HG03280 (cell line): ENCODE data around the gene ACTN1.

Experiments
- ATAC-seq: cut with Tn5 transposase; IDR thresholded peaks from one replicate; pipeline ENCODE4 v1.9.1; 2021; ENCODE audit warnings: mild to moderate bottlenecking, moderate library complexity; ENCODE audit not compliant: unreplicated experiment

The ACTN1 gene

DNA sequence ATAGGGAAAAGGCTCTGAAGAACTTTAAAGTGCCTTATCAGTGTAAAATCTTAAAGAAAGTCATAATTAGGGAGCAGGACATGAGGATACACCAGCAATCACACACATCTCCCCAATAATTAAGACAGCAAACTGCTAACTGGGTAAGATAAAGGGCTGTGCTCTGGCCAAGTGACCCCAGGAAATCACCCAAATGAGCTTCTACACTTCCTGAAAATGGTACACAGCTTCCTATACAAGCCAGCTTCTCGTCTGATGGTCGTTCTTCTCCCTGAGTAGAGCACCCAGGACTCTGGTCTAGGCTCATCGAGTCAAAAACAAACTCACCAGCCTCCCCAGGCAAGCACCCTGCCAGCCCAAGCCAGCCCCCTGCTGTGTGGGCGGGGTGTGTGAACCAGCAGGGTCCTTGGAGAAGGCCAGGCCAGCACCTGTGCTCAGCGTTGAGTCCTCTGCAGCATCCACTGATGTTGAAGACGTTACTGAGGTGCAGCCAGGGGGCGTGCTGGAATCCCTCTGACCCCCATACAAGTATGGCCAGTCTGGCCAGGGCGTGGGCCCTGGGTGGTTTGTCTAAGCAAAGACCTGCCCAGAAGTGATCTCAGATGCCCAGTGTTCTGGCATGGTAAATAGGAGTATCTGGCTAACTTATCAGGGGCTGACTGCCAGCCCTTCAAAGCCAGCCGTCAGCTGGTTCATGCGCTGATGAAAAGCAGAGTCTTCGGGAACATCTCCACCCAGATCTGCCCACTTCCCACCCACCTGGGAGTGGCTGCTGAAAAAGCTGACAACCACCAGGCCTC lies 41.4 kb downstream of the ACTN1 start:
- no peak for ATAC-seq

DNA sequence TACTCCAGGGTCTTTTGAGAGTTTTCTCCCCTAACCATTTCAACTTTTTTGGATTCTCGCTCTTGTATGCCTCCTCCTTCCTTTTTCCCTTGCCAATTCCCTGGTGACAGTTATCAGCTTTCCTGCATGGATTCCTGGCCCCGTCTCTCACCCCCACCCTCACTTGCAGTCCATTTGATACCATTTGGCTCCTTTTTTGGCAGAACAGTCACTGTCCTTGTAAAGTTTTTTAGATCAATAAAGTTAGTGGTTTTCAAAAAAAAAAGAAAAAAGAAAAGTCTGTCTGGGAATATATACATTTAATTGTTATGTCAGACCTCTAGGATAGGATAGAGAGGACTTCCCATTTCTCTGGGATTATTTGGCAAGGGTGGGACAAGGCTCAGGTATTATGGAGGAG lies 42.1 kb downstream of the ACTN1 start:
- ATAC-seq = no peak

GRCh38 chr14:68936476-68936875 lies 42.6 kb downstream of the ACTN1 start:
- ATAC-seq = no peak

DNA sequence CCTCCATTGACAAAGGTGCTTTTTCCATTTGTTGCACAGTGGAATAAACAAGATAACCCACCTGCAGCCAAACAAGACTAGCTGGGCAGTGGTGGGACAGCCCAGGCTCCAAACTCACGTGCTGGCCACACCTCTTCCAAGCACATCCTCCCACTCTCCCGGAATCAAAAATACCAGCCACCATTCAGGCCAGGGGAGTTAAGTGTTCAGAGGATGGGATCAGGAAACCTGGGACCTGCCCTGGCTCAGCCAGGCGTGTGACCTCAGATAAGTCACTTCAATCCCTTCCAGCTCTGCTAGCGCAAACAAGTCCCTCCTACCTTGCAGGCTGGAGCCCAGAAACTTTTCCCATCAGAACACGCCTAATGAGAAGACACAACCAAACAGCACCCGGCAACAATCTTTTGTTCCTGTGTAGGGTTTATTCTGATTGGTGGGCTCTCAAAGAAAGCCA lies 43.3 kb downstream of the ACTN1 start:
- ATAC-seq = no peak

- no peak for ATAC-seq
Observed at GRCh38 chr14:68934066-68934465, 45.0 kb downstream of the ACTN1 start.

DNA sequence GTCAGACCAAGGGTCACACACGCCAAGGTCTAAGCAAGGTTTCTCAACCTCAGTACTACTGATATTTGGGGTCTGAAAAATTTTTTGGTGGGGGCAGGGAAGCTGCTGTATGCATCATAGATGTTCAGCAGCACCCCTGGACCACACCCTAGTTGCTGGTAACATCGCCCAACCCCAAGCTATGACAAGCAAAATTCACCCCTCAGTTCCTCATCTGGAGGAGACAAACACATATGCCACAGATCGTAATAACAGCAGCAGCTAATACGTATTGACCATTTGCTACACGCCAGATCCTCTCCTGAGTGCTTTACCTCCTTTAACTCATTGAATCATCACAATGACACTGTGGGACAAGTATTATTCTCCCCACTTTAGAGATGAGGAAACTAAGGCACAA lies 46.4 kb downstream of the ACTN1 start:
- ATAC-seq = no peak

- ATAC-seq = no peak
Observed at GRCh38 chr14:68932231-68932630, 46.9 kb downstream of the ACTN1 start.

DNA sequence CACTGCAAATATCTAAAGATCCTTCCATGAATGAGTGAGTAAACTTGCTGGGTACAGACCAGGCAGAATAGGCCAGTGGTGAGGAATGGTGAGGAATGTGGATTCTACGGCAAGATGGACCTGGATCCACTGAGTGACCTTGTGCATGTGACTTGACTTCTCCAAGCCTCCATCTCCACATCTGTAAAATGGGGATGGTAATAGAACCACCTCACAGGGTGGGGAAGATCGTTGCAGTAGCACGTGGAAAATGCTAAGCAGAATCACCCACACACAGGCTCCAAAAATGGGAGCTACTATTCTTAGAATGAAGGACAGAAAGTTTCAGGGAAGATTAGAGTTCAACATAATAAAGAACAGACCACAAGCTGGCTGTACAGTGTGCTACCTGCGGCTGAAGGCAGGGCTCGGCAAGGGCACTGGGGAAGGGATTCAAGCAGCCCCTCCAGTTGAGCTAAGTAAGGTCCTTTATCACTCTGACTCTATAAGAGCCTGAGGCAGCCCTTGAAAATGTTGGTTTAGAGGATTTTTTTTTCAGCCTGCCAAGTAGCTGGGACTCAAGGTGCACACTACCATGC lies 47.5 kb downstream of the ACTN1 start:
- ATAC-seq = no peak

DNA sequence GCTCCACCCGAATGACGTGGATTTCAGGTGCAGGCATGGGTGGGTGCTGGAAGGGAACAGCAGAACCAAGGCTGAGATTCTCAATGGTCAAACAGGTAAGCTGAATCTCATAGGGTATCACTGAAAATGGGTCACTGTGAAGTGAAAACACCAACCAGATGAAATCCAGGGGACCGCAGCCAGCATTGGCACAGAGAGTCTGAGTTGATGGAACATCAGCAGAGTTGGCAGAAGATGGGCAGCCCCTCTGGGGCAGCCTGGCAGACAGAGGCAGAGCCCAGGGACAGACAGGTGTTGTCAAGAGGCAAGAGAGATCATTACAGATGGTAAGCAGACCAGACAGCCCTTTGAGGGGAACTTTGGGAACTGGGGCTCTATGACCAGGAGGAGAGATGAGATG lies 48.0 kb downstream of the ACTN1 start:
- ATAC-seq = no peak

- ATAC-seq = no peak
Observed at GRCh38 chr14:68929623-68930307, 49.3 kb downstream of the ACTN1 start.

- no peak for ATAC-seq
Observed at GRCh38 chr14:68928770-68929550, 50.1 kb downstream of the ACTN1 start.

DNA sequence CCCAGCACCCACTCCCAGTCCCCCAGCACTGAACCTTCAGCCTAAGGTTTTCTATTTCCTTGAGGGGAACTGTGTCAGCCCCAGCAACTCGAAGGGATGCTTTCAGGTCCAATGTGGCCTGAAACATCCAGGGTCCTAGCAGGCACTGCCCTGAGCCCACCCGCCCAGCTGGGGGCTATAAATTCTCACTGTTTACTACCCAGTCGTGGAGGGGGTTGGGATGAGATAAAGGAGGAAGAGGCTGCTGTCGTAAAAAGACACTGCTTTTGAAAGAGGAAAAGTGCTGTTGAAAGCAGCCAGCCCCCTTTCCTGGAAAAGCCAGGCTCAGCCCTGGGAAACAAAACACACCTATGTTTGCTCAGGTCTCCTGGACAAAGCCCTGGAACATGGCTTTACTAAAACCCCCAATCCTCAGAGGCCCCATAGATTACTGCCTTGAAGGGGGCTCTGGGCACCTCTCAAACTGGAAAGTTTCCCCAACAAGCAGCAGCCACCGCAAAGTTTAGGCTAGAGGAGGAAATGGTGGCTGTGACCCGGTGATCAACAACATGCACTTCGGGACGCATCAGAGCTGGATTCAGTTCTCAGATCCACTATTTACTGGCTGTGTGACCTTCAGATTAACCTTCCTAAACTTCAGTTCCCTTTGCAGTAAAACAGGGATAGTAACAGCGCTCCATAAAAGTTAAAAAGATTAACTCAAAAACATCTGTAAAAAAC lies 51.0 kb downstream of the ACTN1 start:
- ATAC-seq = no peak

GRCh38 chr14:68927089-68927488 lies 52.0 kb downstream of the ACTN1 start:
- ATAC-seq = no peak

- no peak for ATAC-seq
Observed at GRCh38 chr14:68926236-68926635, 52.9 kb downstream of the ACTN1 start.

DNA sequence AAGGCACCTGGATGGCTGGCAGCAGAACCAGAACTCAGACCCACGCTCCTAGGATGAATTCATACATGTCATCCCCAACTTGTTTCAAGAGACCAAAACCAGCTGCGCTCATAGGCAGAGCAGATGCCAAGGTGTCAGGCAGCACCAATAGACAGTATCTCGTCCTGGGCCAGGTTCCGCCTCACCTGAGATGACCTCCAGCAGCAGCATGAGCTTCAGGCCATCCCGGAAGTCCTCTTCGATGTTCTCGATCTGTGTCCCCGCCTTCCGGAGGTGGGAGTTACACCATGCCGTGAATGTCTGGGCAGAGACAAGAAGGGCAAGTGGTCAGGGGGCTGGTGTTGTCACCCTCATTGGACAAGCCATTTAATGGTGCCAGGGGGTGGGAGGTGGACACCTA lies 53.7 kb downstream of the ACTN1 start:
- ATAC-seq = no peak

GRCh38 chr14:68924186-68925158 lies 54.6 kb downstream of the ACTN1 start:
- ATAC-seq = no peak

DNA sequence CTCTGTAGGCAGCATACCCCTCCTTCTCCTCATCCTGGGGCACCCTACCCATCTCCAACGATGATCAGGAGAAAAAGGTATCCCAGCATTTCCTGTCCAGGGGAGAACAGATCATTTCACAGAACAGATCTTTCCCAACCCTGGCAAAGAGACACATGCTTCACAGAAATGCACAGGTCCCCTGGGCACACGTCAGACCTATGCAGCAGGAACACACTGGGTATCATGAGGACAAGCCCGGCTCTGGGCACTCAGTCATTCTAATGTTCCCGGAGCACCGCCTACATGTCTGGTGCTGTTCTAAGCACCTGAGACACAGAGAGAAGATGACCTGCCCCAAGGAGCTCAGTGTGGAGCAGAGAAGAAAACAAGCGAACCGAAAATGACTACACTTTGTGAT lies 56.2 kb downstream of the ACTN1 start:
- ATAC-seq = no peak

DNA sequence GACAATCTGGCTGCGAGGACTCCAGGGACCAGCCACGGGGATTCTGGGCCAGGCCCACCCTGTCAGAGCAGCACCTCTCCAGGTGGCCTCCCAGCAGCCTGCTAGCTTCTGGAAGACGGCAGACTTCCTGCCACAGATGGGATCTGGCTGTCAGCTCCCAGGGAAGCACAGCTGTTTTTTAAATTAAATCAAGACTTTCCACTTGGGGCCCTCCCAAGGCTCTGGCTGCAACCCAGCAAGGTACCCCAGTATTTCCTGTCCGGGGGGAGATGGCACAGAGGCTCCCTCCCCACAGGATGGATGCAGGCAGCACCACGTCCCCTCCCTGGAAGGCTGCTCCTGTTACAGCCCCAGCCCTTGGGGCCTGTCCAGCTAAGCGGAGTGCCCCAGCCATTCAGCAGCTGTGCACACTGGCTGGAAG lies 56.9 kb downstream of the ACTN1 start:
- no peak for ATAC-seq

- no peak for ATAC-seq
Observed at GRCh38 chr14:68921666-68922065, 57.4 kb downstream of the ACTN1 start.
